ENCODE results near the gene ASIC4.

The ASIC4 gene

GRCh38 chr2:219555956-219556355 is 41.7 kb downstream of the ASIC4 start:
- in situ Hi-C loops (cut with MboI; ENCODE audit: low sequenced_read_pairs, unreplicated experiment) = no loop called here
- no peak for TF ChIP-seq CTCF (IDR thresholded peaks at IDR 0.05; ENCODE audit: borderline replicate concordance, control extremely low read depth, extremely low read depth, insufficient read depth, missing control alignments)

GRCh38 chr2:219556413-219556812 is 42.1 kb downstream of the ASIC4 start:
- no peak for TF ChIP-seq CTCF (IDR thresholded peaks at IDR 0.05; ENCODE audit: borderline replicate concordance, control extremely low read depth, extremely low read depth, insufficient read depth, missing control alignments)
- DNase-seq (ENCODE audit: low spot score) = no peak
- in situ Hi-C loops (cut with MboI; ENCODE audit: low sequenced_read_pairs, unreplicated experiment) = no loop called here

More at GRCh38 chr2:219555956-219556355, 41.7 kb downstream of the ASIC4 start:
- DNase-seq (ENCODE audit: low spot score) = no peak

GRCh38 chr2:219557320-219557719 is 43.0 kb downstream of the ASIC4 start:
- no peak for TF ChIP-seq CTCF (IDR thresholded peaks at IDR 0.05; ENCODE audit: borderline replicate concordance, control extremely low read depth, extremely low read depth, insufficient read depth, missing control alignments)
- DNase-seq (ENCODE audit: low spot score) = no peak
- in situ Hi-C loops (cut with MboI; ENCODE audit: low sequenced_read_pairs, unreplicated experiment) = no loop called here

GRCh38 chr2:219557791-219558785 is 43.8 kb downstream of the ASIC4 start:
- in situ Hi-C loops (cut with MboI; ENCODE audit: low sequenced_read_pairs, unreplicated experiment) = no loop called here

GRCh38 chr2:219559156-219559915 is 45.1 kb downstream of the ASIC4 start:
- in situ Hi-C loops (cut with MboI; ENCODE audit: low sequenced_read_pairs, unreplicated experiment) = no loop called here
- no peak for TF ChIP-seq CTCF (IDR thresholded peaks at IDR 0.05; ENCODE audit: borderline replicate concordance, control extremely low read depth, extremely low read depth, insufficient read depth, missing control alignments)

More at GRCh38 chr2:219557791-219558785, 43.8 kb downstream of the ASIC4 start:
- no peak for TF ChIP-seq CTCF (IDR thresholded peaks at IDR 0.05; ENCODE audit: borderline replicate concordance, control extremely low read depth, extremely low read depth, insufficient read depth, missing control alignments)
- no peak for DNase-seq (ENCODE audit: low spot score)

GRCh38 chr2:219560037-219560892 is 46.0 kb downstream of the ASIC4 start:
- TF ChIP-seq CTCF (IDR thresholded peaks at IDR 0.05; ENCODE audit: borderline replicate concordance, control extremely low read depth, extremely low read depth, insufficient read depth, missing control alignments) = peak; percentile 56
- peak; percentile 79 for DNase-seq (ENCODE audit: low spot score)
- in situ Hi-C loops (cut with MboI; ENCODE audit: low sequenced_read_pairs, unreplicated experiment) = no loop called here

More at GRCh38 chr2:219559156-219559915, 45.1 kb downstream of the ASIC4 start:
- no peak for DNase-seq (ENCODE audit: low spot score)
